NCI-H345 (cell line): ENCODE results near the gene OIT3.
A peak's percentile ranks its signal among the peaks of the same experiment; 100 is the strongest.

Experiments used
- DNase-seq: peaks from one replicate; lab custom pipeline; 2025; lab: John Stamatoyannopoulos, UW

The OIT3 gene

DNA sequence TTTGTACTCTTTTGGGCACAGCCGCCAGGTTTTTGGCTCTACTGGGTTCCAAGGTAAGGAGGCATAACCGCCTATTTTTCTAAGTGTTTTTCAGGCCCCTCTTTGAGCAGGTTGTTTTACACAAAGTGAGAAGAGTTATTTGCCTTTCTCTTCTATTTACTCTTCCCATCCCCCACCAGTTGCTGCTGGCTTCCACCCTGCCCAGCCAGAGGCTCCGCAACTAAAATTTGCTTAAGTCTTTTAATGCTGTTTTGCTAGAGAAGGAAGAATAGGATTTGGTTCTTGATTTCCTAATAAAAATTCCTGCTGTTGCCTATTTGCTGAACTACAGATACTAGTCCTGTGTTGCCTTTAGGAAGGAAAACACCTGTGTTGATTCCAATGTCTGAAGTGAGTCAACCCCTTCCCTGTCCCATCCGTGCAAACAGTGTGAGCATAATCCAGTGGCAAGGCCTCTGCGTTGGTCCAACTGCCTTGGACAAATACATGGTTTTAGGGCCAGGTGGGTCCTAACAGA is 59.2 kb downstream of the OIT3 start:
- peak; percentile 57 for DNase-seq

DNA sequence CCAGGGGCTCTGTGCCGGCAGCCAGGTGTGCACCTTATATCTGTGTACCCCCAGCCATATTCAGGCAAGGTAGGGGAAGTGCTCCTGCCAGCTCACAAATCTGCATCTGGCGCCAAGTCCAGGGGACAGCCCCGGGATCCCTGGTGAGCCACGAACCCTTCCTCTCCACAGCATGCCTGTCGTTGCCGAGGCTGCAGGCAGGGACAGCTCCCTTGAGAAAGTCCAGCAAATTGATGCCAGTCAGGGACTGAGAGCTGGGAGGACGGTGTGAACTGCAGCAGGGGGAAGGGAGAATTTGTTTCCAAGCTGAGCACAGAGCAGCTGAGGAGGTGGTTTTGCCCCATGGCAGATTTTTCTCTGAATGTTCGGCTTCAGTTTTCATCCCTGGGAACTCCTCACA is 60.1 kb downstream of the OIT3 start:
- DNase-seq, result peak; percentile 15

DNA sequence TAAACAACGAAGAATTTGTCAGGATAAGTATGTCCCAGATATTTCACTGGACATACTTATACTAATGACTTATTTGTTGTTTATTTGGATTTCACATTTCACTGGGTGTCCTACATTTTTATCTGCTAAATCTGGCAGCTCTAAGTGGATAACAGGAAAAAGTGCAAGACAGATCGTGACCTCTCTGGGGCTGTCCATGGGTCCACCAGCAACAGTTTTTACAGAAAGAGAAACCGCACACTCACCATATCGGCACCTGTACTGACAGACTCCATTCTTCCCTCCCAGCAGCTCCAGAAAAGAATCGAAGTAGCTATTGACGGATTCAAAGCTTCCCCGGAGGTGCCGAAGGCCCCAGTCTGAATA is 60.7 kb downstream of the OIT3 start:
- DNase-seq, result no peak

DNA sequence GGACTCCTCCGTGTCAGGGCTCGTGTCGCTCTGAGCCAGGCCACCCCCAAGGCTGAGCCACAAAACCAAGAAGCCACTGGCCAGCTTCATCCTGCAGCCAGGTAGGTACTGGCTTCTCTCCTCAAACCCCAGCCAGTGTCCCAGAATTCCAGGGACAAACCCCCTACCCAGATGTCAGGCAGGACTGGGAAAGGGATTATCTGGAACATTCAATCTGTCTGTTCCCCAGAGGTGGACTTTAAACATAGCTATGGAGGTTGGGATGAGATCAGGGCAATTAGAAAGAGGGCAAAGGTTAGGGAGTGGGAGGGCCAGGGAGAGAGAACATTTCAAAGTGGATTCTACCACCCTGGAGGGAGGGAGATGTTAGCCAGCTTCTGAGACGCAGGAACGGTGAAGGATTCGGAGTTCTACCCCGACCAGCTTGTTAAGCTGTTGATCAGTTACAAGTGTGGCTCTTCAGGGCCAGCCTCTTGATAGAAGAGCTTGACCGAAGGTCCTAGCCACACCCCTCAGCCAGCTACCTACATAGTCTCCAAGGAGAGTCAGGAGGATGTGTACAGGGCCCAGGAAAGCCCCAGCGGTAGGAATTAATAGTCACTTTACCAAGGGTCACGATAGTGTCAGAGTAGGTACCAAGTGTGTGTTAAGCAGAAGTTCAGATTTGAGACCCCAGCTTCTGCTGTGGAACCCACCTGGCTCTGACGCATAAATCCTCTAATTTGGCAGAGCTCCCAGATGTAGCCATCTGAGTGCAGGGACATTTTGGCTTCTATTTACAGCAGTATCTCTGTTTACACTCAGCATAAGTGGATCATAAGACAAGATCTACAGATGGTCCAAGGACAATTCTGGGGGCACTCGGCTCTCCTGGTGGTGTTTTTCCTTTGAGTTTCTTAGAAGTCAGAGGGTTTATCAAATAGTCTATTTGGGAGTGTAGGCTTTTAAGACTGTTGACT is 61.3 kb downstream of the OIT3 start, which contains the start of gene PLA2G12B:
Gene PLA2G12B (minus strand): TSS at position 211 of the 959 bp plus-strand sequence. CDS start 121 bp downstream, at position 90.
- DNase-seq, result peak; percentile 66

DNA sequence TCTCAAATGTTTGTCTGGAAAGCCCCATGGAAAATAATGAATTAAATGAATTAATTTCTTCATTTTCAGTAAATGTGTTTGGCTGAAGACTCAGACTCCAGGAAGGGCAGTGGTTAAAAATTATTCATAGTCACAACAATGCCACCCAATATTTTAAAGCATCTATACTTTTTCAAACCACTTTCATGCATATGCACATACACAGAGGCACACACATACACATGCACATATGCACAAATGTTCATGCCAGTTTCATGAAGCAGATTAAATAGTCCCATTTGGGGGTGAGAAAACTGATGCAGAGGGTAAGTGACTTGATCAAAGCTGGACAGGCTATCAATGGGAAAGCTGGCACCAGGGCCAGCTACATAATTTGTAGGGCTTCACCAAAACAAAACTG is 62.5 kb downstream of the OIT3 start:
- no peak for DNase-seq

DNA sequence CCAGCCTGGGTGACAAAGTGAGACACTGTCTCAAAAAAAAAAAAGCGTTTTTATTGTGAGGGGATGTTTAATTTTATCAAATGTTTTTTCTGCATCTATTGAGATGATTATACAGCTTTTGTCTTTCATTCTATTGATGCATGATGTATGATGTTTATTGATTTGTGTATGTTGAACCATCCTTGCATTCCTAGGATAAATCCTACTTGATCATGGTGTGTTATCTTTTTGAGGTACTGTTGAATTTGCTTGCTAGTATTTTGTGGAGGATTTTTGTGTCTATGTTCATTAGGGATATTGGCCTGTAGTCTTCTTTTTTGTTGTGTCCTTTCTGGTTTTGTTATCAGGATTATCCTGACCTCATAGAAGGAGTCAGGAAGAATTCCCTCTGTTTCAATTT is 83.3 kb downstream of the OIT3 start:
- no peak for DNase-seq

DNA sequence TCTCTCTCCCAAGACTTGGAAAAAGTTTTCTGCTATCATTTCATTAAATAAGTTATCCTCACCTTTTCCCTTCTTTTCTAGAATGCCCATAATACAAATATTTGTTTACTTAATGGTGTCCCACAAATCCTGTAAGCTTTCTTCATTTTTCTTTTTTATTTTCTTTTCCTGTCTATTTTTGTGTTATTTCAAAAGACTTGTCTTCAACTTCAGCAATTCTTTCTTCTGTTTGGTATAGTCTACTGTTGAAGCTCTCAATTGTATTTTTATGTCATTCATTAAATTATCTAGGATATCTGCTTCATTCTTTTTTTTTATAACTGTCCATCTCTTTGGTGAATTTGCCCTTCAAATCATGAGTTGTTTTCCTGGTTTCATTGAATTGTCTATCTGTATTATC is 86.2 kb downstream of the OIT3 start:
- no peak for DNase-seq

DNA sequence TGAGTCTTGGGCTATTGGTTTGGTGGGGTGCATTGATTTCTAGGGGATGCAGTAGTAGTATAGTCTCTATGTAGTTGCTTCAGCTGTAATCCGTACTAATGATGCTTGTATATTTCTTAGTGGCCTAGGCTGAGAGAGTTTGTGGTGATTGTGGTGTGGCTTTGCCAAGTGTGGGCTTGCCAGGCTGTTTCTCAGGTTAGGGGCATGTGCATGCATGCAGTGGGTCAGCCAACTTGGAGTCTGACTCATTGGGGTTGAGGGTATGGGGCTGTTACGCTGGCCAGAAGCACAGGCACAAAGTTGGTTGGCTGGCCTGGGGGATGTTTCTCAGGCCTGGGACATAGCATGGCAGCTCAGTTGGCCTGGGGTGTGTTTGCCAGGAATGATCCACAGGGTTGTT is 86.8 kb downstream of the OIT3 start:
- no peak for DNase-seq

DNA sequence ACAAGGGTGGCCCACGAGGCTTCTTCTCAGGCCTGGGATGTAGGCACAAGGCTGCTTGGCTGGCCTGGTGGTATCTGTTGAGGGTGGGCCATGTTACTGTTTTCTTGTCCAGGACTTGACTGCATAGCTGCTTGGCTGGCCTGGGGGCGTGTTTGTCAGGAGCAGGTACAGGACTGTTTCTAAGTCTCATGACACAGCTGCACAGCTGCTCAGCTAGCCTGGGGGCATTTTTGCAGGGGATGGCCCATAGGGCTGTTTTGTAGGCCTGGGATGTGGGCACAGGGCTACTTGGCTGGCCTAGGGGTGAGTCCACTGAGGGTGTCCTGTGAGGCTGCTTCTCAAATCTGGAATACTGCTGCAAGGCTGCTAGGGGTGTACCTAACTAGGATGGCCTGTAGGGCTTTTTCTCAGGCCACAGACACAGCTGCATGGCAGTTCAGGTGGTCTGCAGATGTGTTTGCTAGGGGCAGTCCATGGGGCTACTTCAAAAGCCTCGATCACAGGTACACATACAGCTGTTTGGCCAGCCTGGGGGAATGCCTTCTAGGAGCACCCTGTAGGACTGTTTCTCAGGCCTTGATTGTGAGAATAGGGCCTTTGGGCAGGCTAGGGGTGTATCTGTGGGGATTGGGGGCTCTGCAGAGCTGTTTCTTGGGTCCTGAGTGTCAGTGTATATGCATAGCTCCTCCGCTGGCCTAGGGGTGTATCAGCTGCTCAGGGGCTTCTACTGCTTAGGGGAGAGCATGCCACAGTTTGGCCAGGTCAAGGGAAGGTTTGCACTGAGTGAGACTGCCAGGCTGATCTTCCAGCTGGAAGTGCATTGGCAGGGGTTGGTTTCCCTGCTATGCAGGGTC is 87.7 kb downstream of the OIT3 start:
- no peak for DNase-seq

DNA sequence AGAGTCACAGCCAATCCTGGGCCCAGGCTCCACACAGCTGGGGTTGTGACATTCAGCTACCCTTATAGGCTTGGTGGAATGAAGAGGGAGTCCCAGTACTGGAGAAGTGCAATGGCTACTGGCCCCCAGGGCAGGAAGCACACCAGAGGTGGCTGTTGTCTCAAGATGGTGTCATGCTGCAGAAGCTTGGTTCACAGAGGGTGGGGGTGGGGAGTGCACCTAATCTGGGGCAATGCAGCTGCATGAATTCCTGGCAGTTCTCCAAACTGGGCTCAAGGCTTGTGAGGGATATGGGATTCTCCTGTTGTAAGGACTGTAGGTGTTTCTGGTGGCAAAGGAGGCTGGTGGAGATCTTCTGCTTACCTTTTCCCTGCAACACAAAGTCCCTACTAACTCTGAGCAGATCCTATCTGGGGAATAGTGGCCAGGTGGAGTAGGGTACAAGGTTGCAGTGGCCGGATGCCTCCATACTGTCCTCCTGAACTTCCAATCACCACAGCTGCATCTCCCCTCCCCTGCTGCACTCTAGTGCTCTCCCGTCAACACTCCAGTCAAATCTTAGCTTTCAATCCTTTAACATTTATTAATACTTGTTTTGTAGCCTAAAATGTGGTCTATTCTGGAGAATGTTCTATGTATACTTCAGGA is 88.5 kb downstream of the OIT3 start:
- DNase-seq, result peak; percentile 17
